GM18867 (cell line): ENCODE results near the gene SCYGR1.
A peak's percentile ranks its signal among the peaks of the same experiment; 100 is the strongest.
"Not testable (repeated sequence)": the region's sequence is repeated elsewhere in the genome, so short reads cannot be mapped to it uniquely, and the experiment has no call there.

Source experiments
- ATAC-seq: cut with Tn5 transposase; IDR thresholded peaks from one replicate; pipeline ENCODE4 v1.9.1; 2021; ENCODE audit warnings: mild to moderate bottlenecking, moderate library complexity; ENCODE audit not compliant: unreplicated experiment

SCYGR1 gene, protein sequence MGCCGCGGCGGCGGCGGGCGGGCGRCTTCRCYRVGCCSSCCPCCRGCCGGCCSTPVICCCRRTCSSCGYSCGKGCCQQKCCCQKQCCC

DNA sequence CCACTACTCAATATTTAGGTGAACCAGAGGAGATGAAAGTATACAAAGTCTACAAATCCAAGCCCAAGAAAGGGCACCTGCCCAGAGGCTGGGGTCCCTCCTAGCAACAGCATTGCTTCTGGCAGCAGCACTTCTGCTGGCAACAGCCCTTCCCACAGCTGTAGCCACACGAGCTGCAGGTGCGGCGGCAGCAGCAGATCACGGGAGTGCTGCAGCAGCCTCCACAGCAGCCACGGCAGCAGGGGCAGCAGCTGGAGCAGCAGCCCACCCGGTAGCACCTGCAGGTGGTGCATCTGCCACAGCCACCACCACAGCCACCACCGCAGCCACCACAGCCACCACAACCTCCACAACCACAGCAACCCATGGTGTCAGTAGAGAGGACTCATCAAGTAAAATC is at the start of gene SCYGR1:
SCYGR1 (minus strand) TSS at position 367 of the 400 bp plus-strand sequence; CDS start at position 367, 0 bp downstream.
- not testable (repeated sequence) for ATAC-seq

DNA sequence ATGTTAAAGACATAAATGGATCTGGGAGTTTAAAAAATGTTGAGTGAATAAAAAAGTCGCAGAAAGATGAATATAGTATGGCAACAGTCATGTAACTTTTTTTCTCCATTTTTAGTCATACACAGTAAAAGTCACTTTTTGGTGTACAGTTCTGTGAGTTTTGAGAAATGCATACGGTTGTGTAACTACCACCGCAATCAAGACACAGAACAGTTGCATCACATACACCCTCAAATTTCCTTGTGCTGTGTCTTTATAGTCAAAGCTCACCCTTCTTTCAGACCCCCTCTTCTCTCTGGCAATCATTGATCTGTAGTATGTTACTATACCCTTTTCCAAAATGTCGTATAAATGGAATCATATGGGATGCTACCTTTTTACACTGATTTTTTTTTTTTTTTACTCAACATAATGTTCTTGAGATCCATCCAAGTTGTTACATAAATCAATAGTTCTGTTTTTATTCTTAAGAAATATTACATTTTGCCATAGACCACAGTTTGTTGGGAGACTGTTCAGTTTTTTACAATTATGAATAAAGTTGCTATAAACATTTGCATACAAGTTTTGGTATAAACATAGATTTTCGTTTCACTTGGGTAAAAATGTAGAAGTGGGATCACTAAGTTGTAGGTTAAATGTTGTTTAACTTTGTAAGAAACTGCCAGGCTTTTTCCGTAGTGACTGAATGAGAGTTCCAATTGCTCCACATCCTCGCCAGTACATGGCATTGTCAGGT is 48.9 kb upstream of the SCYGR1 start:
- ATAC-seq = no peak

GRCh38 chr2:227433171-227433570 is 45.4 kb upstream of the SCYGR1 start:
- ATAC-seq = no peak

DNA sequence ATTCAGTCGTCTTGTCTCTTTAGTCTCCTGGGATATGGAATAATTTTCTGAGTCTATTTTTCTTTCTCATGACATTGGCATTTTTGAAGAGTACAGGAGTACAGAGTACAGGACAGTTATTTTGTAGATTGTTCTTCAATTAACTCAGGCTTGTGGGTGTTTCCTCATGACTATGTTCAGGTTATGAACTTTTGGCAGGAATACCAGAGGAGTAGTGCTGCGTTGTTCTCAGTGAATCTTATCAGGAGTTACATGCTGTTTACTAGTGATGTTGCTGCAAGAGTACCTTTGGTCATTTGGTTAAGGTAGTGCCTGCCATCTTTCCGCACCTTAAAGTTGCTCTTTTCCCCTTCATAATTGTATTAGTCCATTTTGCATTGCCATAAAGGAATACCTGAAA is 42.9 kb upstream of the SCYGR1 start:
- ATAC-seq = no peak

DNA sequence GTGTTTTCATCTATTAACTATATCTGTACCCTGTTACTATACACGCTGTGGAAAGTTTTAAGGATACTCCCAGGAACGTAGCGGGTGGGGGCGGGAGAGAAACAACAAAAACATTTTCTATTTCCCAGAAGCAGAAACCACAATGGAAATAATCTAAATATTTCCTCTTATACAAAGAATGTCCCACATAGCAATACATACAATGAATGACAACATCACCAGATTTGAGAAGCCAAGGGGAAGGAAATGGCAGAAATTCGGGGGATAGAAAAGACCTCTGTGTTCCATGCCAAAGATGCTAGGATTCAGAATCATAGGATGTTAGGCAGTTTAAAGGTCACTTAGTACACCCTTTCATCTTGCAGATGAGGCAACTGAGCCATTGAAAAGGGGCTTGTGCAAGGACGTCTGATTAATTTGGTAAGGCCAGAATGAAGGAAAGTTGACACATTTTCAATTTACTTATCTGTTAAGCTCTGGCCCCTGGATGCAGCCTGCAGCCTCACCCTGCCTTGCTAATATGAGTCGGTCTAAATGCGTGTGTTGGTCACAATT is 41.1 kb upstream of the SCYGR1 start:
- no peak for ATAC-seq

DNA sequence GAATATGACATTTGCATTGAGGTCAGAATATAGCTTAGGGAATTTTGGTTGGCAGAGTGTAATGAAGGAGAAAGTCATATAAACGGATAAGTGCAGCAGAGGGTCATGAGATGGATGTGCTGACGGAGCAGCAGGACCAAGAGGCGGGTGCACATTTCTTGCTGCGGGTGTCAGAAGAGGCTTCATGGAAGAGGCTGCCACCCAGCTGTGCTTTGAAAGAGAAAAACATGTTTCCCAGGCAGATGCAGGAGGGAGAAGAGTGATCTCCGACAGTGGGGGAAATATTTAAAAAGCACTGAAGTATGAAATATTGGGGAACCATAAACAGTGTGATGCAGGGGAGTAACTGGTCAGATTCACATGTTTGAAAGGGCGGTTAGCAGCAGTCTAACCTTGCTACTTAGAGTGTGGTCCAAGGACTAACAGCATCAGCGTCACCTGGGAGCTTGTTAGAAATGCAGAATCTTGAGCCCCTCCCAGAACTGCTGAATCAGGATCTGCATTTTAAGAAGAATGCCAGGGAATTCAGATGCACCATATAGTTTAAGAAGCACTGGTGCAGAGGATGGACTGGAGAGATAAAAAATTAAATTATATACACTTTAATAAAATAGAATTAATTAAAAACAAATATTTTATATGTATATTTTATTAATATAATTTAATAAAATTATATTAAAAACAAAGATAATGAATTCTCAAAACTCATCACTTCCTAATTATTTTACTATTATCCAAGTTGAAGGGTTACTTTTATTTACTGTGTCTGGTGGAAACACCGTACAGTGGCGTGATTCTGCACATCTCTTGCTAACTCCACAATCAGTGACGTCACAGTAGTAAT is 36.1 kb upstream of the SCYGR1 start:
- ATAC-seq = no peak

DNA sequence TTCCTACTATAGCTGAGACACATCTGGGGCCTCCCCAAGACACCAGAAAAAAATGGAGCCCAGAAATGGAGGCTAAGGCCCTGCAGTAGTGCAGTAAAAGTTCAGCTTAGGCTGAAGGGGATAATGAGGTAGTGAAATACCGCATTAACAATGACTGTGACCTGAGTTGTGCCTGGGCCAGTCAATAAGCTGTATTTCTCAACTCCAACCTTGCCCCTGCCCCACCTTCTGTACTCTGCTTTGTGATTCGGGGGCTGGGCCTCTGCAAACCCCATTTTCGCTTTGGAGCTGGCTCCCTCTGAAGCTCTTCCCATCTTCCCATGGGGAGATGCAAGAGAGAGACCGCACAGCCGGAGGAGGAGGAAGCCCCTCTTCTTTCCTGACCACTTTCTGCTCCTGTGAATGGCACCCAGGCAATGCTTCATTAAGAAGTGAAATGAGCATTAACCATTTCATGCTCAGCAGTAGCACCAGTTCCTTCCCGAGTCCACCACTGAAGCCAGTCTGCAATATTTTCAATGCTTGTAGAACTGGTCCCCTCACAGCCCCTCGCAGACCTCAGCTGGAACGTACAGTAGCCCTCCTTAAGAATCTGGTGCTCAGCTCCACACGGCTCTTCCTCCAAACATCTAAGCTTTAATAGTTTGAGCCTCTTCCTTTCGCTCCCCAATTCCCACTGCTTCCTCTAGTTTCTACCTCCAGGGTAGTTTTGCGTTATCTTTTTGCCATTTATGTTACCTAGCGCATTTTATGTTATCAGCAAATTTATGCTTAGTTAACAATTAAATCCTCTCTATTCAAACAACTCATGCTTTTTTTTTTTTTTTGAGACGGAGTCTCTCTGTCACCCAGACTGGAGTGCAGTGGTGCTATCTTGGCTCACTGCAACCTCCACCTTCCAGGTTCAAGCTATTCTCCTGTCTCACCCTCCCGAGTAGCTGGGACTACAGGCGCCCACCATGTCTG is 32.6 kb upstream of the SCYGR1 start:
- no peak for ATAC-seq

DNA sequence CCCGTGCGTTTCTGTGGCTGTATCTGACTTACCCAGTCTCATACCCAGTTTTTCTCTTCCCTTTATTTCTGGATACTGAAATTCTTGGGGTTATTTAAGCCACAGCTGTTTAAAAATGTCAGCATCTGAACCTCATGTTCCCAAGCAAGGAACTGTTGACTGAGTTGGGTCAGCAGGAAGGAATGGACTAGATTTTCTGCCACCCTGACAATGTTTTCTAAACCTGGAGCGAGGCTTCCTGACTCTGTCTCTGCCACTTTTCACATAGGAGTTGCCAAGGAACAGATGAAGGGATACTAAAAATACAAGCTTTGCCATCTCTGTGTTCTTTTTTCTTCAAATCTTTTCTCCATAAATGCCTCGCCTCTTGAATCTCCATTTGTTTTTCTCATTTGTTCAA is 29.0 kb upstream of the SCYGR1 start:
- ATAC-seq = no peak

DNA sequence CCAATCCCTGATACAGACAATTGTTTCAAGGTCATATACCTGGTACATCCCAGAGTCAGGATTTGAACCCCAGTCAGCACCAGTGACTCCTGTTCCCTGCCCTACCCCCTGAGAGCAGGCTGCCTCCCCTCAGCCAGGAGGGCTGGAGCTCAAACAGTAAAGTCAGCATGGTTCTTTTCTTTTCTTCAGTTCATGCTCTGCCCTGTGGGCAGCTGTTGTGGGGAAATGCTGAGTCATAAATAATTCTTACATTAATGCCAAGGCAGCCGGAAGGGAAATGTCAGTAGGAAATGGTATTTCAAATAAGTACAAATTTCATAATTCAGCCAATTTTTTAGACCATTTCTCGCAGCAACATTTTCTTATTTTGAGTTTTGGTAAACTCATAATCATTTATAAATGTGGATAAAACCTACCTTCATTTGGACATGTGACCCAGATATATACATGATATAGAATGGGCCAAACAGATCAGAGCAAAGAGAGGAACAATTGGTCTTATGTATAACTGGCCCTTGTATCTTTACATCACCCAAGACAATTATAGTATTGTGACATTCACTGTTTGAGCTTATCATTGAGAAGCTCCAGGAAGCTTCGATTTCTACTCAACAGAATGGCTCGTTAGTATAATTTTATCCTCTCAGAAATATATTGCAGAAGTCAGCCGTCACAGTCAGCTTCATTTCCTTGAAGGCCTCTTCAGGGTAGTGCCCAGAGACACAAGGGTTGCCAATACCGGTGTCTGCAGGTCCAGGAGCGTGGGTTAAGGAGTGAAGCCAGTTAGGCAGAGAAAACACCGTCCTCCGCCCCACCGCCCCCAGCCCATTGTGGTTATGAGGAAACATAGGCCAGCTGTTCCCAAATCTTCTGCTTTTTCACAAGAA is 28.0 kb upstream of the SCYGR1 start:
- ATAC-seq = no peak

GRCh38 chr2:227414846-227415245 is 27.1 kb upstream of the SCYGR1 start:
- no peak for ATAC-seq

- no peak for ATAC-seq
These were observed 25.6 kb upstream of the SCYGR1 start for GRCh38 chr2:227413371-227413770.

GRCh38 chr2:227412877-227413276 is 25.1 kb upstream of the SCYGR1 start:
- no peak for ATAC-seq

- no peak for ATAC-seq
These were observed 24.2 kb upstream of the SCYGR1 start for GRCh38 chr2:227411990-227412350.

- peak; percentile 81 for ATAC-seq
These were observed 23.7 kb upstream of the SCYGR1 start for GRCh38 chr2:227411320-227411989.

DNA sequence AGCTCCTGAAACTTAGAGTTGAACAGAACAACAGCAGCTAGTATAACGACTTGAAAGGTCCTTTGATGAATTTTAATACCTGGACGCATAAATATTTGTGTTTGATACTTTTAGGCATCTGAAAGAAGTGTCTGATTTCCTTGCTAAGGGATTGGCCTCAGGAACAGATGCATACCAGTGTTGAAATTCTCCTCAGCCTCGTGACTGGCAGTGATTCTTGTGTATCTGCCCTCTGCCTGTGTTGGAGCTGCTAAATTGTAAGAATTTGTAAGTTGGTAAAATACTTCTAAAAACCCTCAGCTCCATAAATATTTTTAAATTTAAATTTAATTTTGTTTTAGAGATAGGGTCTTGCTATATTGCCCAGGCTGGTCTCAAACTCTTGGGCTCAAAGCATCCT is 22.4 kb upstream of the SCYGR1 start:
- ATAC-seq = no peak

DNA sequence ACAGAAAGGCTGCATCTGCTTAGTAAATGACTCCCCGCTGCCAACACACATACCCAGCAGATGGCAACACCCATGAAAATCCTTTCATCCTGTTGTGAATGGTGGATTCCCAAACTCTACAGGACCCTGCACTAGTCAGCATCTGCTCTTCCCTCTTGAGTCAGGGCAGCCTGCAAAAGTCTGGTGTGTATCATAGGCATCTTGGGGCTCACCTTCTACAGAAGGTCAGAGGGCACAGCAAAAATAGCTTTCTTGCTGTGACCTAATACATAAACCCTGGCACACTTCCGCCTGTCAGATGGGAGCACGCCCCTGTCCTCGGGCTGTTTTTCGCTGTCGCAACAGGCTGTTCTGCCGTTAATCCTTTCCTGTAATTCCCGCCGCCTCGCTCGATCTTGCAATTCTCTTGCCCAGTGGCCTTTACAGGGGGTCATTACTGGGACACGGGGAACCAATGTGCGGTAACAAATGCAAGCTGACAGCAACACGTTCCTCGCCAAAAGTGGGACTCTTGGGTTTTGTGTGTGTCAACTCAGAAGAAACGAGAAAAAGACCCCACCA is 19.9 kb upstream of the SCYGR1 start:
- no peak for ATAC-seq

DNA sequence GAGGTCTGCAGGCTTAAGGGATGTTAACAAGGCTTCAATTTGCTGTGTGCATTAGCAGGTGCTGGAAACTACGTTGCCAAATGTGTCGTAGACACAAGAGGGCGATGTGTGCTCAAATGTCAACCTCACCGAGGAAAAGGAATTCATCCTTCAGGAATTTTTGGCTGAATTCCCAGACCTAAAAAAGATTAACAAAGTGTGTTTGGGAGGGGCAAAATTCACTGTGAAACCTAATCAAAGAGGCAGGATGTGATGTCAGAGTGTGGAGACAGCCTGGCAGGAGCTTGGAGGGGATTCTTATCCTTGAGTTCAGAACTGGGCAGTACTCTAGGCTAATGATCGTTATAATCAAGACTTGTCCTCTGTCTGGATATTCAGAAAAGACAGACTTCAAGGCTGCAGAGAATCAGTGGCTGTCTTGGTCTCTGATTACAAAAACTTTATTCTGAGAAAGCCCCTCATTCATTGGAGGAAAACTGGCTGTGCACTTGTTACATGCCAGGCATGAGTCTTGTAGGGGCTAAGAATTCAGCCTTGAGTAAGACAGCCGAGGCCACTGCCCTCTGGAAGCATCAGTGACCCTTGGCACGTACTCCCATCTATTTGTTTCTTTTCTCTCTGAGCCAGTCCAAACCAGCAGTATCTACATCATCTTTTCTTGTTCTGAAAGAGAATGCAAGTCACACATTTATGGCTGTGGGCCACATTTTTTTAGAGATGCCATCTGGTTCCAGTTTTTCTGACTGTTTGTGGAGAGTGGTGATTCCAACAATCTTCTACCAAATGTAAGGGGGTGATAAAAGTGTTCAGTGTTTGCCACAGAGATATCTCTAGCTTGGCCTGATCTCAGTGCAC is 18.7 kb upstream of the SCYGR1 start:
- ATAC-seq = peak; percentile 29
